GM18867 (cell line): ENCODE measurements around the gene RBFOX2.
"Not testable (repeated sequence)": the region's sequence is repeated elsewhere in the genome, so short reads cannot be mapped to it uniquely, and the experiment has no call there.

Source experiments
- ATAC-seq: cut with Tn5 transposase; IDR thresholded peaks from one replicate; pipeline ENCODE4 v1.9.1; 2021; ENCODE audit warnings: mild to moderate bottlenecking, moderate library complexity; ENCODE audit not compliant: unreplicated experiment

The RBFOX2 gene

DNA sequence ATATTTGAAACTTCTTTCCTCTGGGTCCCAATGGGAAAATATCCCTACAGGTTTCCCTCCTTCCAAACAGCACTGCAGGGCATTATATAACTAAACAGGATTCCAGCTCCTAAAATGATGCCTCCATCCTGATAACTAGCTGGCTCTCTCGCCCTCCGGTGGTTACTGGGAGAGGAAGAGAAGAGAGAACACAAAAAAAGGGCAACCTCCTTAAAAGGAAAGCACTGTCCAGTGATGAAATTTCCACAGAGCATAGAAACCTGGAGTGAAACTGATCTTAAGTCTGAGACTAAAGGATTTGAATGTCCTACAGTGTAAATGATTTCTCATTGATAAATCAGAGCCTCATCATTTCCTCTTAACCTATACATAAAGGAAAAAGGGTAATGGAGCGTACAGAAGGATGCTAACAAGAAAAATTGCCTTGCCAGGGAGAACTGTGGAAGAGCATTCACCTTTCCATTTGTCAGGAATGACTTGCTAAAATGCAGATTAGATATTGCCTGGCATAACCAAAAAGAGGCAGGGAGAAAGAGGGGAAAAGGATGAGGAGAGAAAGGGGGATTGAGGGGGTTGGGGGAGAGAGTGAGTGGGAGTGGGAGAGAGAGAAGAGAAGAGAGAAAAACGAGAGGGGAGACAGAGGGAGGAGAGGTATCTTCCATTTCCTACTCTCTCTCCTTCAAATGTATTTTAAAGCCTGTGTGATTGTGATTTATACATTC lies 189.6 kb downstream of the RBFOX2 start:
- ATAC-seq: no peak

GRCh38 chr22:35837101-35837727 lies 191.4 kb downstream of the RBFOX2 start:
- ATAC-seq: no peak

DNA sequence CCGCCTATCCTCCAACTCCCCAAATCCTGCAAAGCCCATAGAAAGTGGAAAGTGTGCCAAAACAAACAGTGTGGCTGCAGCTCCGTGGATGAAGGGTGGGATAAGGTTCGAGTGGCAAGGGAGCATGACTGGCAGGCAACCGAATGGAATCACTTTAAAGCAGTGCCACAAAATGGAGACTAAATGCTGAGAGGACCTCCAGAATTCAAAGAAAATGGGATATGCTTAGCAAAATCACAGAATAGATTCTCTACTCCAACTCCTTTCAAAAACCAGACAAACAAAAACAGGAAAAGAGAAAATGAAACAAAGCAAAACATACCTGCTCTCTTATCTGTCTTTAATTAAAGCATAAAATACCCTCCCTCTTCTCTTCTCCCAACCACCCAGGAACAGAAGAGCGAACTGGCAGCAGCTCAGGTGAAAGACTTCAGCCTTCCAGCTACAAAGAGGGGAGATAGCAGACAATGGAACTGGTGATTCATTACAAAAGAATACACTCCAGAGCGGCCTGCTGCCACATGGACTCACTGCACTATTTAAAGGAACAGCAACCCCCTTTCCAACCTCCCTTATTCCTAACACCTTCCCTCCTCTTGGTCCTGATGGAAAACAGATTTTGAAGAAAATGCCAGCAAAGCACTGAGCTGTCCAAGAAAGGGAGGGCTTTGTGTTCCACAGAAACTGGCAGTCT lies 192.5 kb downstream of the RBFOX2 start:
- no peak for ATAC-seq

- ATAC-seq: no peak
These were observed 193.2 kb downstream of the RBFOX2 start for GRCh38 chr22:35835267-35835997.

DNA sequence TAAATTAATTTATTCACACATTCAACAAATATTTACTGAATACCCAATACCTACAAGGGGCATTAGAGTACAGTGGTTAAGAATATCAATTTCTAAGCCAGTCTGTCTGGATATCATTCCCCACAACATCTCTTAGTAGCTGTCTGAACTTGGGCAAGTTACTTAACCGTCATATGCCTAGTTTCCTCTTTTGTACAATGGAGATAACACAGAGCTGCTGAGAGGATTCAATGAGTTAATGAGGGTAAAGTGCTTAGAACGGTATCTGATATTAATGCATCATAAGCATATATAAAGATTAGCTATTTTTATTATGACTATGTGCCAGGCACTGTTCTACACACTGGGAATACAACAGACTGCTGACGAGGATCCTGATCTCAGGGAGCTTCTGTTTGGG lies 194.6 kb downstream of the RBFOX2 start:
- ATAC-seq: no peak

GRCh38 chr22:35830305-35830704 lies 198.3 kb downstream of the RBFOX2 start:
- ATAC-seq: no peak

DNA sequence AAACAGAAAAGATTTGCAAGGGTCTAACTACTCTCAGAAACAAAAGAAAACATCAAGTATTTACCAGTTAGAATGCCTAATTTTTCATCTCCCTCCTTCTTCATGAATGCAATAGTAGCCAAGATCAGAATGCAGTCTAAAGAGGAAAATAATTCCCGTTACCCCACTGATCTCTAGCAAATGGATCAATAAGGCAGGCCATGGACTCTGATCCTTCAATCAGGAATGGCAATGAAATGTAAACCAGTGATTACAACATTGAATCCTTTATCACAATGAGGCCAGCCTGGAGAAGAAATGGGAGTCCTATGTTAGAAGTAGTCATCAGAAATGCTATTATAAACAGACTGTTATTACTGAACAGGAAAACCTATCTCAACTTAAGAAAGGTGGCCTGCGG lies 204.4 kb downstream of the RBFOX2 start:
- no peak for ATAC-seq

DNA sequence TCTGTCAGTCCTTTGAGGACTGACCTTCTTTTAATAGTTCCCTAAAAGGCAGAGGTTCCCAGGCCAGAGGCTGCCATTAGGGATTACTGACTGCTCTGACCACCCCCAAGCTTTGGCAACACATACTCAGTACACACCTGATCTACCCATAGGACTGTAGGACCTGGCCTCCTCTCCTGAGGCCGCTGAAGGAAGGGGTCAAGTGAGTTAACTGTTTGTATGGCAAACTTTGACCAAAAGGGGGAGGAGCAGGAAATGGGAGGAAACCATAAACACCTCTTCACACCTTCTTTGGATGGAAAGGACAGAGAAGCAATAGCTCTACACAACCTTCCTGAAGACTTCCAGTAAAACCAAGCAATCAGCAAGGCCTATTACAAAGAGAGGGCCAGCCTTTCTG lies 207.0 kb downstream of the RBFOX2 start:
- ATAC-seq: no peak

- no peak for ATAC-seq
These were observed 209.2 kb downstream of the RBFOX2 start for GRCh38 chr22:35819421-35819820.

GRCh38 chr22:35818897-35819296 lies 209.7 kb downstream of the RBFOX2 start:
- ATAC-seq: no peak

- no peak for ATAC-seq
These were observed 216.0 kb downstream of the RBFOX2 start for GRCh38 chr22:35812600-35812999.

- ATAC-seq: no peak
These were observed 217.0 kb downstream of the RBFOX2 start for GRCh38 chr22:35811670-35812069.

GRCh38 chr22:35809816-35810215 lies 218.8 kb downstream of the RBFOX2 start:
- ATAC-seq: no peak

DNA sequence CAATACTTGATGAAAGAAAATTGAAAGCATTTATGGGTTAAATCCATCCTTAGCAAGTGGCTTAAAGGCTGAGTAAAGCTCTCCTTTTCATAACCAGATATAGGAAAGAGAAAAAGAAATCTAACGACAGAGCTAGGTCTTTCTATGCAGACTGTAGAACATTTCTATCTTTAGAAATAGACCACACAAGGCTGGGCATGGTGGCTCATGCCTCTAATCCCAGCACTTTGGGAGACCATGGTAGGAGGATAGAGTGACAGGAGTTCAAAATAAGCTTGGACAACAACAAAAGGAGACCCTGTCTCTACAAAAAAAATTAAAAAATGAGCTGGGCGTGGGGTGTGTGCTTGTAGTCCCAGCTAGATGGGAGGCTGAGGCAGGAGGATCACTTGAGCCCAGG lies 220.2 kb downstream of the RBFOX2 start:
- no peak for ATAC-seq

- ATAC-seq: not testable (repeated sequence)
These were observed 222.0 kb downstream of the RBFOX2 start for GRCh38 chr22:35806668-35807067.

- ATAC-seq: no peak
These were observed 223.2 kb downstream of the RBFOX2 start for GRCh38 chr22:35805466-35805865.

DNA sequence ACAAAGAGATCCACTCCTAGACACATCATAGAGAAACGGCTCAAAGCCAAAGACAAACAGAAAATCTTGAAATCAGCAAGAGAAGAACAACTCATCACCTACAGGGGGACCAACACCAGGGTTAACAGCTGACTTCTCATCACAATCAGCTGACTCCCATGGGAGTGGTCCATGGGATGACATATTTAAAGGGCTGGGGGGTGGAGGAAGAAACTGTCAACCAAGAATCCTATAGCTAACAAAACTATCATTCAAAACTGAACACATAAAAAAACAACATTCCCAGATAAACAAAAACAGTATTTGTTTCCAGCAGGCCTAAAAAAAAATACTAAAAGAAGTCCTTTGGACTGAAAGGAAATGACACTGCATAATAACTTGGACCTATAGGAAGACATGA lies 224.2 kb downstream of the RBFOX2 start:
- ATAC-seq: no peak

GRCh38 chr22:35802885-35803284 lies 225.7 kb downstream of the RBFOX2 start:
- no peak for ATAC-seq

GRCh38 chr22:35801301-35801700 lies 227.3 kb downstream of the RBFOX2 start:
- not testable (repeated sequence) for ATAC-seq

- no peak for ATAC-seq
These were observed 229.5 kb downstream of the RBFOX2 start for GRCh38 chr22:35799150-35799549.

GRCh38 chr22:35797411-35797810 lies 231.2 kb downstream of the RBFOX2 start:
- no peak for ATAC-seq
